Transverse colon (tissue), 4 donors: ENCODE results near the gene PTRH1. TPM values are rescaled to one million over a fixed set of nuclear protein-coding genes. Genes with fewer than 3 reads are reported as not detected.

Source experiments
- DNase-seq: peaks from one replicate; pipeline ENCODE4 v3.0.0-alpha.2; 2019
- H3K27ac ChIP-seq, 4 donors: fragments of 200-600 bp; sonication (generic); 2 replicates each; pipeline ENCODE4 v1.5.1; 2016 to 2018; ENCODE audit warnings: inconsistent platforms in 4 of 4
- H3K27me3 ChIP-seq: fragments of 200-600 bp; sonication (generic); 2 replicates; pipeline ENCODE4 v1.5.1; 2017; ENCODE audit warnings: inconsistent platforms
- H3K36me3 ChIP-seq, 4 donors: fragments of 200-600 bp; sonication (generic); 2 replicates each; pipeline ENCODE4 v1.5.1; 2017 to 2019; ENCODE audit warnings: inconsistent platforms in 4 of 4
- H3K4me1 ChIP-seq, 4 donors: fragments of 200-600 bp; sonication (generic); 2 replicates each; pipeline ENCODE4 v1.5.1; 2017 to 2020; ENCODE audit warnings: inconsistent platforms in 4 of 4
- H3K4me3 ChIP-seq, 4 donors: fragments of 200-600 bp; sonication (generic); 1 replicate in 1 of 4; 2 replicates in 3 of 4; pipeline versions ENCODE4 v1.5.1 to v1.6.1; 2017 to 2019; ENCODE audit warnings: inconsistent platforms in 4 of 4
- H3K9me3 ChIP-seq, 2 donors: fragments of 200-600 bp; sonication (generic); 2 replicates each; pipeline ENCODE4 v1.5.1; 2017 to 2019; ENCODE audit warnings: inconsistent platforms in 2 of 2
- CTCF ChIP-seq, 5 experiments: fragments of 200-600 bp in 3 of 5; fragments of 450-650 bp in 2 of 5; sonication (generic) in 3 of 5; IDR thresholded peaks; 1 replicate in 2 of 5; 2 replicates in 3 of 5; pipeline ENCODE4 v1.5.1; 2016 to 2017; ENCODE audit warnings: antibody characterized with exemption in 5 of 5, inconsistent platforms in 3 of 5, mild to moderate bottlenecking in 2 of 5, moderate library complexity in 1 of 5
- EP300 ChIP-seq: sonication (generic); formaldehyde crosslinking; IDR thresholded peaks from one replicate; pipeline ENCODE4 v1.6.1; 2017; ENCODE audit warnings: antibody characterized with exemption, low read depth
- POLR2A ChIP-seq: fragments of 450-650 bp; IDR thresholded peaks from one replicate; pipeline ENCODE4 v1.6.1; 2016; ENCODE audit warnings: antibody characterized with exemption, mild to moderate bottlenecking, moderate library complexity
- POLR2AphosphoS5 ChIP-seq, 3 donors: sonication (generic); formaldehyde crosslinking; IDR thresholded peaks; one replicate each; pipeline ENCODE4 v1.6.1; 2016; ENCODE audit warnings: antibody characterized with exemption in 3 of 3
- WGBS, 2 donors: methylation state at CpG; one replicate each; pipeline ENCODE4 v1.1.5; 2018; ENCODE audit warnings: low coverage in 1 of 2; 5-methylcytosine and 5-hydroxymethylcytosine counted together
- in situ Hi-C, 4 donors: fragments of 200-750 bp; cut with MboI; loops; one replicate each; pipeline versions ENCODE4 v1.15.0 to v1.15.1; 2017; ENCODE audit warnings: low sequenced_read_pairs in 3 of 4, low pct_ligation_motif_present in 1 of 4, low pct_unique_long_range_greater_than_20kb in 1 of 4
- intact Hi-C: fragments of 100-400 bp; cut with DNase I; formaldehyde crosslinking; loops from one replicate; pipeline ENCODE4 v1.15.1; 2023; ENCODE audit warnings: low total_unique reads
- total RNA-seq, 4 donors: library from RNA; depleted of rRNA; stranded (reverse); fragments of >200 nt; gene quantifications; one replicate each; pipeline ENCODE4 v1.1.0, GENCODE V29; 2016

The PTRH1 gene
- total RNA-seq, 4 donors from 2014 or later = 2.4 to 9.7 (median 6.2) TPM

- intact Hi-C loops = no loop called here
- no peak for DNase-seq
- H3K36me3 ChIP-seq = no peaks in the 10 kb centered on the region
- no peaks in the 10 kb centered on the region for H3K27me3 ChIP-seq
- H3K9me3 ChIP-seq = no peaks in the 10 kb centered on the region
- H3K27ac ChIP-seq = no peak overlapping the region
- in situ Hi-C loops = no loop called here
- WGBS, 2 donors = 95% methylated on average over 11 of the region's 11 CpGs; no CpG with 5 or more reads in 1 of the 2 donors
- TF ChIP-seq POLR2A = no peak
- no peak for TF ChIP-seq EP300
- no peak for TF ChIP-seq CTCF (IDR thresholded peaks at IDR 0.05)
- TF ChIP-seq POLR2AphosphoS5 (IDR thresholded peaks at IDR 0.05) = no peak
- peaks cover 7 to 19% (median 15%) of the 10 kb centered on the region in 4 donors for H3K4me1 ChIP-seq
- H3K4me3 ChIP-seq = no peak overlapping the region
Measured at GRCh38 chr9:127712371-127712770, 3.1 kb downstream of the PTRH1 start.

GRCh38 chr9:127711831-127712274, 3.6 kb downstream of the PTRH1 start:
- H3K36me3 ChIP-seq = no peaks in the 10 kb centered on the region
- H3K27me3 ChIP-seq = no peaks in the 10 kb centered on the region
- intact Hi-C loops = no loop called here
- no peak overlapping the region for H3K4me3 ChIP-seq
- no peaks in the 10 kb centered on the region for H3K9me3 ChIP-seq
- no peak overlapping the region for H3K27ac ChIP-seq
- peaks cover 7 to 21% (median 19%) of the 10 kb centered on the region in 4 donors for H3K4me1 ChIP-seq
- in situ Hi-C loops = no loop called here
- WGBS, 2 donors = 76% methylated on average over 10 of the region's 11 CpGs; no CpG with 5 or more reads in 1 of the 2 donors
- no peak for TF ChIP-seq POLR2A
- TF ChIP-seq CTCF (IDR thresholded peaks at IDR 0.05) = no peak
- TF ChIP-seq EP300 = no peak
- TF ChIP-seq POLR2AphosphoS5 (IDR thresholded peaks at IDR 0.05) = no peak
- DNase-seq = no peak

- in situ Hi-C loops = no loop called here
- H3K27me3 ChIP-seq = no peaks in the 10 kb centered on the region
- intact Hi-C loops = no loop called here
- no peak for DNase-seq
- no peaks in the 10 kb centered on the region for H3K36me3 ChIP-seq
- H3K4me1 ChIP-seq = peaks cover 7 to 21% (median 17%) of the 10 kb centered on the region in 4 donors
- H3K9me3 ChIP-seq = no peaks in the 10 kb centered on the region
- no peak overlapping the region for H3K4me3 ChIP-seq
- no peak overlapping the region for H3K27ac ChIP-seq
- 66% methylated on average over 9 of the region's 9 CpGs; no CpG with 5 or more reads in 1 of the 2 donors for WGBS, 2 donors
- TF ChIP-seq POLR2A (no peak), EP300 (no peak), CTCF (IDR thresholded peaks at IDR 0.05) (no peak), POLR2AphosphoS5 (IDR thresholded peaks at IDR 0.05) (no peak)
Measured at GRCh38 chr9:127711226-127711701, 4.2 kb downstream of the PTRH1 start.

GRCh38 chr9:127710204-127710783, 5.2 kb downstream of the PTRH1 start:
- WGBS, 2 donors = 89% methylated on average over 10 of the region's 10 CpGs; no CpG with 5 or more reads in 1 of the 2 donors
- no peaks in the 10 kb centered on the region for H3K36me3 ChIP-seq
- H3K27me3 ChIP-seq = no peaks in the 10 kb centered on the region
- no peak overlapping the region for H3K4me3 ChIP-seq
- intact Hi-C loops = no loop called here
- peaks cover 7 to 17% (median 12%) of the 10 kb centered on the region in 4 donors for H3K4me1 ChIP-seq
- H3K27ac ChIP-seq = no peak overlapping the region
- TF ChIP-seq POLR2A (no peak), EP300 (no peak), CTCF (IDR thresholded peaks at IDR 0.05) (no peak), POLR2AphosphoS5 (IDR thresholded peaks at IDR 0.05) (no peak)
- in situ Hi-C loops = no loop called here
- H3K9me3 ChIP-seq = no peaks in the 10 kb centered on the region
- DNase-seq = no peak
